GM04503 (cell line): Measurements from ENCODE around the gene SYTL1.
A peak's percentile ranks its signal among the peaks of the same experiment; 100 is the strongest.

Experiments
- DNase-seq: peaks from one replicate; pipeline ENCODE4 v3.0.0-alpha.2; 2012; ENCODE audit warnings: low read depth

The SYTL1 gene

GRCh38 chr1:27364696-27365371 lies 23.0 kb downstream of the SYTL1 start:
- DNase-seq: no peak

DNA sequence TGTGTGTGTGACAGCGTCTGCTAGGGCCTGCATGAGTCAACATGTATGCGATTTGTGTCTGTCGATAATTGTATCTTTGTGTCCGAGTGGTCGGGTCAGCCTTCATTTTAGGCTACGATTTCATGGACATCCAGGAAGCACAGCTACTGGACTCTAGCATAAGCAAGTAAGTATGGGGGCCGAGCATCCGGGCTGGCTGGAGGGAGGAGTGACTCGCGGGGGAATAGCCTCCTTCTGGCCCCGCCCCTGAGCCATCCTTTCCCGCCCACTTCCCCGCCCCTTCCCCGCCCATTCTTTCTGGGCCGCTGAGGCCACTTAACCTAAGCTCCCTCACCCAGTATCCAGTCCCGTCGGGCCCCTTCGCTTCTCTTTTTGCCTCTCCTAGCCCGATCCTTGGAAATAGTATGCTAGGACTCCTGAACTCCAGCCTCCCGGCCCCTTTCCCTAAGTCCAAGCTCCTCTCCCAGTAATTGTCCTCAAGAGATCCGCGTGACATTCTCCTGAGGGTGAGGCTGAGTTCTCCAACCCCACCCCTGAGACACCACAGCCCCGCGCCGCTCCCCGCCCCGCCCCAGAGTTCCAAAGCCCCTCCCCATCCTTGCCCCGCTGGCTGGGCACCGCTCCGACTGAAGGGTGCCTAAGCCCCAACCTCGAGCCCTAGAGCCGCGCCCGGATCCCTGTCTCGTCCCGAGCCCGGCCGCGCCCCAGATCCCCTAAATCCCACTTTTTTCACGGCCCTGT lies 23.7 kb downstream of the SYTL1 start:
- DNase-seq: peak; percentile 62

DNA sequence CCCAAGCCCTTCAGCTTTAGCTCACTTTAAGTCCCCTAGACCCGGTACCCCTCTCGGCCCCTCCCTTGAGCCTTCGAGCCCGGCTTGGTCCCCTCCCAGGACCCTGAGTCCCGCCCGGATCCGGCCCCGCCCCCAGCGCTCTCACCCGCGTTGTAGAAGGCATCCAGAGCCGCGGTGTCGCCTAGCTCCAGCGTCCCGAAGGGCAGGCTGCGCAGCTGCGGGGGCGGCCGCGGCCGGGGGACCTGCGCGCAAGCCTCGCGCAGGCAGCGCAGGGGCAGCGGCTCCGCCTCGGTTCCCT lies 24.2 kb downstream of the SYTL1 start:
- DNase-seq: no peak

GRCh38 chr1:27366411-27367159 lies 24.8 kb downstream of the SYTL1 start, which contains the start of gene MAP3K6:
TSS of gene MAP3K6 (minus strand) at chr1:27366961. CDS start at chr1:27366597, 364 bp downstream.
- peak; percentile 37 for DNase-seq

GRCh38 chr1:27367160-27367650 lies 25.4 kb downstream of the SYTL1 start:
- no peak for DNase-seq

- DNase-seq: no peak
These were observed 27.2 kb downstream of the SYTL1 start for GRCh38 chr1:27368869-27369582.

- DNase-seq: no peak
These were observed 30.4 kb downstream of the SYTL1 start for GRCh38 chr1:27372022-27372807.

DNA sequence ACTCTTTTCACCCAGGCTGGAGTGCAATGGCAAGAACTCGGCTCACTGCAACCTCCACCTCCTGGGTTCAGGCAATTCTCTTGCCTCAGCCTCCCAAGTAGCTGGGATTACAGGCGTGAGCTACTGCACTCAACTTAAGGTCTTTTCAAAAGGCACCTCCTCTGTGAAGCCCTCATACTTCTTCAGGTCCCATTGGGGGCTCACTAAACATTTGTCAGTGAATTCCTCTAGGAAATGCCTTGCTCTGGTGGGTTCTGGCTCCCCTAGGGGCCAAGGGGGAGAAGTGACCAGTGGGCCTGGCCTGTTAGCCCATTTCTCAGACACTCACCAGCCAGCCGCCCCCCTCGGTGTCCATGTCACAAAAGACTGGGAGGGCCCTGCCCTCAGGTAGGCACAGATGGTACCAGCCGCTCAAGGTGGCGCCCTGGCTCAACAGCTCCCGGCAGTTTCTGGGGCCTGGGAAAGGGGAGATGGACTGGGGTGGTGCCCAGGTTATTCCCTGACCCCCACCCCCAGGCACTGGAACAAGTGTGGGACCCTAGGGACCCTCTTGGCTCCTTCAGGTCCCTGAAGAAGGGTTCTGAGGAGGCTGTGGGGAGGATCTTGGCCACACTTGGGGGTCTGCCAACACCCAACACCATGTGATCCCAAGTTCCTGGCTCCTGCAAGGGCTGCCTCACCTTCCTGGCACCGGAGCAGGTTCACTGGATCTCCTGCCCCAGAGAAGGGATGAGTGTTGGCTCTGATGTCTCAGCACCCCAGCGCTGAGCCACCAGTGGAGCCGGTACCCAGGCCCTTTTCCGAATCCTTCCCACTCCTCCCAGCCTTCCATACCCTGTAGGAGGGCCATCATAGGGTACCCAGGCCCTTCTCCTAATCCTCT lies 31.2 kb downstream of the SYTL1 start:
- no peak for DNase-seq

GRCh38 chr1:27374362-27375086 lies 32.7 kb downstream of the SYTL1 start, which contains the start of gene FCN3:
TSS of gene FCN3 (minus strand) at chr1:27374824. CDS start at chr1:27374818, 6 bp downstream.
- DNase-seq: no peak

GRCh38 chr1:27377760-27378495 lies 36.1 kb downstream of the SYTL1 start:
- DNase-seq: no peak

GRCh38 chr1:27379564-27380122 lies 37.8 kb downstream of the SYTL1 start:
- no peak for DNase-seq

GRCh38 chr1:27380224-27380623 lies 38.4 kb downstream of the SYTL1 start:
- DNase-seq: no peak

DNA sequence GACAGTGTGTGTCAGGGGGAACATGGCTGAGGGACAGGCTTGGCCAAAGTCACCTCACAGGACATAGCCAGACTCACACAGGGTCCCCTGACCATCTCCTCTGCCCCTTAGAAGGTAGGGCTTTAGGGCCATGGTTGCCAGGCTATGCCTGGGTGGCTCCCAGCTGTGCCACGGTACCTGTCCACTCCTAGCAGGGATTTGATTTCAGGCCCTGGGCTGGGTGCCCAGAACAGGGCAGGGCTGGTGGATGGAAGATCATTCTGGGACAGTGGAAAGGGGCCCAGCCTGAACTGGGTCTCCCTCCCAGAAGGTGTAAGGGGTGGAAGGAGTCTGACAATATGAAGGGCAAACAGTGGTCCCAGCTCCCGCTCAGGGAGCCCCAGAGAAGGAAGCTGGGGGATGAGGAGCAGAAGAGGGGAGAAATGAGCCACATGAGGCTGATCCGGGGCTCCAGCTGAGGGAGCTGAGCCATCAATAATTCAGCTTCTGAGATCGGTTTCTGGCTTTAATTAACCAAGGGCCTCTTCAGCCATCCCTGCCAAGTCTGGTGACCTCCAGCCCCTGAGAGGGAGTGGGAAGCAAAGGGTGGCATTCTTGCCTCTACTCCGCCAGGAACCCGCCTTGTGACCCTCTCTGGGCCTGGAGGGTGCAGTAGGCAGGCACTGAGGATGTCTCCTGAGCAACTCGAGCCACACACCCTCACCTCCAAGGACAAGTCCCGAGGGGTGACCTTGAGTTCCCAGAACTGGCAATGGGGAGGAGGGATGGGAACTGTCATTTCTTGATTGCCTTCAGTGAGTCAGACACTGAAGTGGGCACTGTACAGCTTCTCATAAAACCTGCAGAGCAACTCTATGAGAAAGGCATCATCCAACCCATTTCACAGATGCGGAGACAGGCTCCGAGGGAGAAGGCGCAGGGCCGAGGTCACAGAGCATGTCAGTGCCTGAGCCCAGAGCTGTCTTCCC lies 39.2 kb downstream of the SYTL1 start:
- DNase-seq: no peak

DNA sequence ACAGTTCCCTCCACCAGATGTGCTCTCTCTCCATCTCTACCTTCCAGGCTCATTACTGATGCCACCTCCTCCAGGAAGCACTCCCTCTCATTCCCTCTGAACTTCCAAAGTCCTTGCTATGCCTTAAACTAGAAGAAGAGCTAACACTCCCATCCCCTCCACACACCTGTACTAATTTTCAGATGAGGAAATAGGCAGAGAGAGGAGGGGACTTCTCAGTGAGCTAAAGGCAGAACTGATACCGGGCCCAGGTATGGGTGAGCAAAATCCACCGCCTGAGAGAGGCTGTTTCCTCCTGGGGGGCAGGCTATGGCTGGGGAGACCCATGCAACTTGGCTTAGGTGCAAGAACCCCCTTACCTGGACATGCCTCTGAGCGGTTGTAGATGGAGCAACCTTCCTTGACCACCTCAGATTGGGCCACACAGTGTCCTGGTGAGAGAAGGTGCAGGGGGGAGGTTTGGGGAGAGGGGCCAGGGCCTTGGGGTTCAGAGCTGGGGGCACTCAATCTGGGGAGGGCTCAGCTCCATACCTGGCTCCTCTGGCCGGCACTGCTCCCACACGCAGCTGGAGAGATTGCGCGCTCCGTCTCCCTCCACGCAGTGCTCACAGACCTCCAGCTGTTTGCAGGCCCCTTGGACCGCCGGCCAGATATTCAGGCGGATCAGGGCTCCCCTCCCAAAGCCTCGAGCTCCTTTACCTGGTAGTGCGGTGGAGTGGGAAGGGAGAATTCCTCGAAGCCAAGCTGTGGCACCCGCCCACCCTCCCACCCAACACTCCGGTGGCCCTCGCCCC lies 40.3 kb downstream of the SYTL1 start:
- no peak for DNase-seq

DNA sequence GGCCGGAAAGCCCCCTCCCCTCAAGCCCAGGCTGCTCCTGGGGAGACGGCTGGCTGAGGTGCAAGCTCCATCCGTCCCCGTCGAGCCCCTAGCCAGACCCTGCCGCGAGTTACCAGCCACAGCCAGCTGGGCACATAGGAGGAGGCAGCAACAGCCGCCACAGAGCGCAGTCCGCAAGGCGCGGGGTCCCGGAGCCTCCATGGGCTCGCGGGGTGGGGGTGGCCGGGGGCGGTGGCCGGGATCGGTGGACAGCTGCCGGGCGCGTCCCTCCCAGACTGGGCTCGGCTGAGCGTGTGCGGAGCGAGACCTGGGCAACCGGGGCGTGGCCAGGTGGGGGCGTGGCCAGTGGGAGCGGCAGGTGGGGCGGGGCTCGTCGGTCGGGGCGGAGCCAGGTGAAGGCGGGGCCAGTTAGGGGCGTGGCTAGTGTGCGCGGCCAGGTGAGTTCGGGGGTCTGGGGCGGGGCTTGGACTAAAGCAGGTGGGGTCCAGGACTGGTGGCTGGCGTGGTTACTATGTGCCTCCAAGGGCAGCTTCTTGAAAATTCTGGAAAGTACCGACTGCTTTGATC lies 41.3 kb downstream of the SYTL1 start, which contains the start of gene CD164L2:
TSS of gene CD164L2 (minus strand) at position 295 of the 567 bp plus-strand sequence. CDS start at position 201, 94 bp downstream.
- DNase-seq: no peak

DNA sequence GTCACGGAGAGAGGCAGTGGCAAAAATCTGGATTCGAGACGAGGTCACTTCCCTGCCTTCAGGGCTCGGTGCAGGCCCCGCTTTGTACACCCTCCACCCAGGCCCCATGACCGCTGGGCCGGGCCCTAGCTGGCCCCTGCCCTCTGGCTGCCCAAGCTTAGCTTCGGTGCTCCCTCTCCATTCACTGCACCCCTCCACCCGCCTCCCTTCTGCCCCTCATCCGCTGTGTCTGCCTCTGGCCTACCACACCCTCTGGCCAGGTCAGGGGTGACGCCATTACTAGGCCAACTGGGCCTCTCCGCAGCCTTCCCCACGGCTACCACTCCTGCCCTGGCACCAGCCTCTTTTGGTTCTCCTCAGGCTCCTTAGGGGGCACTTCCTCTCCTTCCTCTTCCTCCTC lies 41.8 kb downstream of the SYTL1 start:
- DNase-seq: no peak
